GM18867 (cell line): ENCODE measurements around the gene SLC16A10.
A peak's percentile ranks its signal among the peaks of the same experiment; 100 is the strongest.
"Not testable (repeated sequence)": the region's sequence is repeated elsewhere in the genome, so short reads cannot be mapped to it uniquely, and the experiment has no call there.

ENCODE experiments used
- ATAC-seq: cut with Tn5 transposase; IDR thresholded peaks from one replicate; pipeline ENCODE4 v1.9.1; 2021; ENCODE audit warnings: mild to moderate bottlenecking, moderate library complexity; ENCODE audit not compliant: unreplicated experiment

Gene SLC16A10

GRCh38 chr6:111254004-111254778 lies 166.9 kb downstream of the SLC16A10 start:
- no peak for ATAC-seq

- no peak for ATAC-seq
Measured at GRCh38 chr6:111254779-111255166, 167.5 kb downstream of the SLC16A10 start.

- ATAC-seq, result not testable (repeated sequence)
Measured at GRCh38 chr6:111255838-111256237, 168.5 kb downstream of the SLC16A10 start.

- ATAC-seq, result no peak
Measured at GRCh38 chr6:111256646-111257045, 169.3 kb downstream of the SLC16A10 start.

- no peak for ATAC-seq
Measured at GRCh38 chr6:111258010-111258409, 170.7 kb downstream of the SLC16A10 start.

- no peak for ATAC-seq
Measured at GRCh38 chr6:111258615-111259088, 171.3 kb downstream of the SLC16A10 start.

GRCh38 chr6:111259089-111259831 lies 172.0 kb downstream of the SLC16A10 start:
- ATAC-seq, result peak; percentile 98

- no peak for ATAC-seq
Measured at GRCh38 chr6:111260570-111261298, 173.4 kb downstream of the SLC16A10 start.

GRCh38 chr6:111263837-111264236 lies 176.5 kb downstream of the SLC16A10 start:
- no peak for ATAC-seq

GRCh38 chr6:111265842-111266241 lies 178.5 kb downstream of the SLC16A10 start:
- no peak for ATAC-seq

GRCh38 chr6:111266276-111266675 lies 179.0 kb downstream of the SLC16A10 start:
- ATAC-seq, result no peak

- ATAC-seq, result no peak
Measured at GRCh38 chr6:111267764-111268333, 180.5 kb downstream of the SLC16A10 start.

GRCh38 chr6:111269401-111269970 lies 182.2 kb downstream of the SLC16A10 start:
- ATAC-seq, result no peak

- ATAC-seq, result no peak
Measured at GRCh38 chr6:111270121-111270520, 182.8 kb downstream of the SLC16A10 start.

- no peak for ATAC-seq
Measured at GRCh38 chr6:111274593-111275217, 187.4 kb downstream of the SLC16A10 start.

- no peak for ATAC-seq
Measured at GRCh38 chr6:111276335-111276734, 189.0 kb downstream of the SLC16A10 start.

GRCh38 chr6:111276736-111277135 lies 189.4 kb downstream of the SLC16A10 start:
- no peak for ATAC-seq

GRCh38 chr6:111277819-111278218 lies 190.5 kb downstream of the SLC16A10 start:
- ATAC-seq, result no peak

- ATAC-seq, result no peak
Measured at GRCh38 chr6:111278731-111279130, 191.4 kb downstream of the SLC16A10 start.

GRCh38 chr6:111280445-111280955 lies 193.2 kb downstream of the SLC16A10 start:
- ATAC-seq, result no peak
